RWPE2 (cell line): ENCODE results near the gene SCFD2.
"Not testable (repeated sequence)": the region's sequence is repeated elsewhere in the genome, so short reads cannot be mapped to it uniquely, and the experiment has no call there.

Source experiments
- ATAC-seq: fragments of 200-7000 bp; cut with Tn5 transposase; 3 replicates; pipeline ENCODE4 v1.9.1; 2021; ENCODE audit warnings: low read depth
- DNase-seq: peaks from one replicate; pipeline ENCODE4 v3.0.0-alpha.2; 2020; ENCODE audit warnings: low spot score
- H3K27ac ChIP-seq: fragments of 450-650 bp; 2 replicates; pipeline ENCODE4 v1.5.1; 2017; ENCODE audit warnings: mild to moderate bottlenecking; ENCODE audit not compliant: poor library complexity, severe bottlenecking
- H3K27me3 ChIP-seq: fragments of 250-450 bp; sonication (Bioruptor Pico); 2 replicates; pipeline ENCODE4 v1.5.1; 2021; ENCODE audit warnings: mild to moderate bottlenecking, moderate library complexity; ENCODE audit not compliant: insufficient read depth, poor library complexity, severe bottlenecking
- H3K36me3 ChIP-seq: fragments of 250-450 bp; sonication (Bioruptor Pico); 2 replicates; pipeline ENCODE4 v1.5.1; 2020; ENCODE audit warnings: low read depth, mild to moderate bottlenecking, moderate library complexity
- H3K4me1 ChIP-seq: fragments of 250-450 bp; sonication (Bioruptor Pico); 2 replicates; pipeline ENCODE4 v1.5.1; 2021; ENCODE audit warnings: mild to moderate bottlenecking, moderate library complexity; ENCODE audit not compliant: insufficient read depth, poor library complexity, severe bottlenecking
- H3K4me3 ChIP-seq: fragments of 250-450 bp; sonication (Bioruptor Pico); 2 replicates; pipeline ENCODE4 v1.5.1; 2021; ENCODE audit warnings: mild to moderate bottlenecking, moderate library complexity; ENCODE audit not compliant: severe bottlenecking
- H3K9me3 ChIP-seq: fragments of 250-450 bp; sonication (Bioruptor Pico); 2 replicates; pipeline ENCODE4 v1.5.1; 2021; ENCODE audit warnings: mild to moderate bottlenecking, moderate library complexity; ENCODE audit not compliant: severe bottlenecking
- TF ChIP-seq, protein P1 (sequence below): fragments of 450-650 bp; IDR thresholded peaks from one replicate; pipeline ENCODE4 v1.5.1; 2017; ENCODE audit warnings: mild to moderate bottlenecking, moderate library complexity; ENCODE audit not compliant: poor library complexity, severe bottlenecking

The SCFD2 gene

DNA sequence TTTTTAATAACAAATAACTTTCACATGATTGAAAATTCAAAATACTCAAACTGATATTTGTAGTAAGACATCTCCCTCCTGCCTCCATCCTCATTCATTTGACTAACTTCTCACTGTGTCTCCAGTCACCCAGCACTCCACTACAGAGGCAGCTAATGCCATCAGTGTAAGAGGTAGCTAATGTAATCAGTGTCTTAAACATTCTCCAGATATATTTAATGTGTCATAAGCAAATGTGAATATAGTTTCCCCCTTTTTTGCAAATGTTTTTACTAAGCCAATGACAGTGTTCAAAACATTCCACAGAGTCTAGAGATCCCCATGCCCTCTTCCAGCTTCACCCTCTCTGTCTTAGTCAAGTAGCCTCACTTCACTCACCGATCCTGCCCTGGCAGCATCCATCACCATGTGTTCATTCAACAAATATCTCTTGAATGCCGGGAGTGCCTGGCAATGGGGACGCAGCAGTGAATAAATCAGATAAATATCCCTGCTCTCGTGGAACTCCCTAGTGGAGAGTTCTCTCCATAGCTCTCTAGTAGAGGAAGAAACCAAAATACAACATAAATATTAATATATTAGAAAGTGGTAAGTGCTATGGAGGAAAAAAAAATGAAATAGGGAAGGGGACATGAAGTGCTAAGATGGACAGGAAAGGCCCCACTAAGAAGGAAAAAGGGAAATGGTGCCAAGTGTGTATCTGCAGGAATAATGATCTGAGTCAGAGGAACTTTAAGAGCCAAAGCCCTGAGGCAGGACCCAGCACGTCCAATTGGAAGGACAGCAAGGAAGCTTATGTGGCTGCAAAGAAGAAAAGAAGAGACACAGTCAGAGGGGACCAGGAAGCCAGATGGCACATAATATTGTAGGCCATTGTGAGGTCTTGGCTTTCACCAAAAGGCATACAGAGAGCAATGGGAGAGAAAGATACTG, 18.7 kb downstream of the SCFD2 start:
- H3K9me3 ChIP-seq: no peaks in the 10 kb centered on the region
- ATAC-seq: peak; percentile 82
- no peaks in the 10 kb centered on the region for H3K27me3 ChIP-seq
- H3K4me3 ChIP-seq: no peak overlapping the region
- peaks cover 9% of the 10 kb centered on the region; the same call in 1 of the 2 replicates for H3K36me3 ChIP-seq
- H3K4me1 ChIP-seq: peaks cover 12% of the 10 kb centered on the region
- peak overlapping the region; percentile 58 for H3K27ac ChIP-seq
- no peak for DNase-seq
- TF ChIP-seq, protein P1, sequence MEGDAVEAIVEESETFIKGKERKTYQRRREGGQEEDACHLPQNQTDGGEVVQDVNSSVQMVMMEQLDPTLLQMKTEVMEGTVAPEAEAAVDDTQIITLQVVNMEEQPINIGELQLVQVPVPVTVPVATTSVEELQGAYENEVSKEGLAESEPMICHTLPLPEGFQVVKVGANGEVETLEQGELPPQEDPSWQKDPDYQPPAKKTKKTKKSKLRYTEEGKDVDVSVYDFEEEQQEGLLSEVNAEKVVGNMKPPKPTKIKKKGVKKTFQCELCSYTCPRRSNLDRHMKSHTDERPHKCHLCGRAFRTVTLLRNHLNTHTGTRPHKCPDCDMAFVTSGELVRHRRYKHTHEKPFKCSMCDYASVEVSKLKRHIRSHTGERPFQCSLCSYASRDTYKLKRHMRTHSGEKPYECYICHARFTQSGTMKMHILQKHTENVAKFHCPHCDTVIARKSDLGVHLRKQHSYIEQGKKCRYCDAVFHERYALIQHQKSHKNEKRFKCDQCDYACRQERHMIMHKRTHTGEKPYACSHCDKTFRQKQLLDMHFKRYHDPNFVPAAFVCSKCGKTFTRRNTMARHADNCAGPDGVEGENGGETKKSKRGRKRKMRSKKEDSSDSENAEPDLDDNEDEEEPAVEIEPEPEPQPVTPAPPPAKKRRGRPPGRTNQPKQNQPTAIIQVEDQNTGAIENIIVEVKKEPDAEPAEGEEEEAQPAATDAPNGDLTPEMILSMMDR: no peak

DNA sequence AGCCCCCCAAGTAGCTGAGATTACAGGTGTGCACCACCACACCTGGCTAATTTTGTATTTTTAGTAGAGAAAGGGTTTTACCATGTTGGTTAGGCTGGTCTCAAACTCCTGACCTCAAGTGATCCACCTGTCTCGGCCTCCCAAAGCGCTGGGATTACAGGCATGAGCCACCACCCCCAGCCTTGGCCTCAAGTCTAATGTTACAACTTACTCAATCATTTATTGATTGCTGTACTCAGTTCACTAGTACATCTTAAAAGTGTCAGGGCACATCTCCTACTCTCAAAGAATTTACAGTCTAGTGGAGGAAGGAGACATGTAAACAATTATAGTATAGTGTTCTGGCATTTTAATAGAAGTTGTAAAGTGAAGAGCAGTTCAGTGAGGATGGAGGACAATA, 19.5 kb downstream of the SCFD2 start:
- ATAC-seq, H3K9me3 ChIP-seq, H3K36me3 ChIP-seq, H3K4me3 ChIP-seq, H3K27me3 ChIP-seq, DNase-seq: not testable (repeated sequence)
- Histone ChIP-seq H3K27ac (peak overlapping the region; percentile 58), H3K4me1 (peaks cover 12% of the 10 kb centered on the region)

DNA sequence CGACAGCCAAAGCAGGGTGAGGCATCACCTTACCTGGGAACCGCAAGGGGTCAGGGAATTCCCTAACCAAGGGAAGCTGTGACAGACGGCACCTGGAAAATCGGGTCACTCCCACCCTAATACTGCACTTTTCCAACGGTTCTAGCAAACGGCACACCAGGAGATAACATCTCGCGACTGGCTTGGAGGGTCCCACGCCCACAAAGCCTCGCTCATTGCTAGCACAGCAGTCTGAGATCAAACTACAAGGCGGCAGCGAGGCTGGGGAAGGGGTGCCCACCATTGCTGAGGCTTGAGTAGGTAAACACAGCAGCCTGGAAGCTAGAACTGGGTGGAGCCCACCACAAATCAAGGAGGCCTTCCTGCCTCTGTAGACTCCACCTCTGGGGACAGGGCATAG, 25.7 kb downstream of the SCFD2 start:
- not testable (repeated sequence) for ATAC-seq, H3K4me1 ChIP-seq, H3K27ac ChIP-seq, H3K9me3 ChIP-seq, DNase-seq, H3K27me3 ChIP-seq, H3K4me3 ChIP-seq, H3K36me3 ChIP-seq

DNA sequence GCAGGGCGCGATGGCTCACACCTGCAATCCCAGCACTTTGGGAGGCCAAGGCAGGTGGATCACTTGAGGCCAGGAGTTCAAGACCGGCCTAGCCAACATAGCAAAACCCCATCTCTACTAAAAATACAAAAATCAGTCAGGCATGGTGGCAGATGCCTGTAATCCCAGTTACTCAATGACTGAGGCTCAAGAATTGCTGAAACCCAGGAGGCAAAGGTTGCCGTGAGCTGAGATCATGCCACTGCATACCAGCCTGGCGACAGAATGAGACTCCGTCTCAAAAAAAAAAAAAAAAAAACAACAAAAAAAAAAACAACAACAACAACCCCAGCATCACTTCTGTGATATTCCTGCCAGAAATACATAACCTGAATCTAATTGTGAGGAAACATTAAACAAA, 30.9 kb downstream of the SCFD2 start:
- not testable (repeated sequence) for H3K4me3 ChIP-seq, H3K36me3 ChIP-seq, H3K27me3 ChIP-seq, H3K4me1 ChIP-seq, H3K27ac ChIP-seq, DNase-seq, ATAC-seq, H3K9me3 ChIP-seq

DNA sequence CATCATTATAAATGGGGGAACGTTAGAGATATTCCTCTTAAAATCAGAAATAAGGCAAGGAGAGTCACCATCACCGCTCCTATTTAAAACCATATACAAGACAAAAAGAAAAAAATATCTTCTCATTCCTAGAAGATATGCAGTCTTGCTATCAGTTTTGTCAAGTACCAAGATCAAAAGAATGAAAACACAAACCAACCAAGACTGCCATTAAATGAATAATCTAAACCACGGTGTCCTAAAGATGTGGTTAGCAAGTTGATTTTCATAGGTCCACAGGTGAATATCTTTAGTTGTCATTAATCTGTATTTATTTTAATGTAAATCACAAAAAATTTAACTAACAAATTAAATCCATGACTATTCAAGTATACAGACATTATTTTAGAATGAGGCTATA, 39.3 kb downstream of the SCFD2 start:
- ATAC-seq: no peak
- Histone ChIP-seq H3K27ac (no peak overlapping the region), H3K36me3 (no peaks in the 10 kb centered on the region), H3K4me1 (peaks cover 12% of the 10 kb centered on the region), H3K9me3 (no peaks in the 10 kb centered on the region), H3K27me3 (no peaks in the 10 kb centered on the region), H3K4me3 (no peak overlapping the region)
- DNase-seq: no peak
- TF ChIP-seq, protein P1: no peak

DNA sequence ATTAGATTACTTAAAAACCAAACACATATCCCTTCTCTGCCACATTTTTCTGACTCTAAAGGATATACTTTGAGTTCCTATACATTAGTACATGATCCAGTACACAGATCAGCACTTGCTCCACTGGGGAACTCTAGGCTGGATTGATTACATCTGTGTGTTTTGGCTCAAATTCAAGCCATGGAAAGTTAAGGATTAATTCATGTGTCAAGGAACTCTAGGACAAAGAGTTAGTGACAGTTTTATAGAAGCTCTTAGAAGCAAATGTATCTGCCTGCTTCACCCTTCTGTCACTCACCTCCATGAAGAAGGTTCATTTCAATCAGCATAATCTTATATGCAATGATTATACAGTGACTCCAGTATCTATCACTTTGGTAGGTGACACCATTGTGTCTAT, 43.2 kb downstream of the SCFD2 start:
- no peaks in the 10 kb centered on the region for H3K9me3 ChIP-seq
- no peak for ATAC-seq
- no peaks in the 10 kb centered on the region for H3K27me3 ChIP-seq
- H3K4me1 ChIP-seq: peaks cover 22% of the 10 kb centered on the region
- H3K36me3 ChIP-seq: no peaks in the 10 kb centered on the region
- no peak for DNase-seq
- H3K27ac ChIP-seq: peak overlapping the region; percentile 88
- H3K4me3 ChIP-seq: no peak overlapping the region
- TF ChIP-seq, protein P1: no peak
